A549 (cell line): ENCODE data around the gene ZNF576. TPM values are rescaled to one million over a fixed set of nuclear protein-coding genes. Genes with fewer than 3 reads are reported as not detected.

Experiments used
- ATAC-seq, 2 experiments: fragments of 200-7000 bp in 1 of 2; fragments of >200 bp in 1 of 2; cut with Nextera tagmentation in 1 of 2; cut with Tn5 transposase in 1 of 2; 3 replicates each; pipeline versions ENCODE4 v1.8.0 to v1.9.1; 2018 to 2020; ENCODE audit warnings: mild to moderate bottlenecking in 1 of 2, moderate library complexity in 1 of 2
- CTCF ChIA-PET: fragments of 300-600 bp; sonication (Branson Sonifier 250); formaldehyde crosslinking; extraction: SDS; loops from one replicate; lab custom pipeline; 2021; ENCODE audit warnings: antibody characterized with exemption, inconsistent platforms; lab: Yijun Ruan, JAX
- POLR2A ChIA-PET: fragments of 350-600 bp; formaldehyde crosslinking; extraction: SDS; loops from one replicate; lab custom pipeline; 2021; ENCODE audit warnings: antibody characterized with exemption, inconsistent platforms; lab: Yijun Ruan, JAX
- DNase-seq, 2 experiments: peaks; one replicate each; pipeline versions ENCODE4 v3.0.0 to v3.0.0-alpha.2; 2011 to 2016; ENCODE audit warnings: low read depth in 1 of 2, low spot score in 1 of 2
- FAIRE-seq: peaks from 2 replicates; lab custom pipeline; 2011; peaks lifted over from hg19 to GRCh38; lab: Jason Lieb, UNC
- H3K27ac ChIP-seq, 2 experiments: fragments of >200 bp; sonication (Bioruptor Twin); formaldehyde crosslinking; 3 replicates each; pipeline ENCODE4 v1.5.1; 2016 to 2017
- H3K4me1 ChIP-seq: fragments of >200 bp; sonication (Bioruptor Twin); formaldehyde crosslinking; 3 replicates; pipeline ENCODE4 v1.6.1; 2016
- H3K4me2 ChIP-seq: fragments of >200 bp; sonication (Bioruptor Twin); formaldehyde crosslinking; 3 replicates; pipeline ENCODE4 v1.6.1; 2016
- H3K4me3 ChIP-seq: fragments of >200 bp; sonication (Bioruptor Twin); formaldehyde crosslinking; 3 replicates; pipeline ENCODE4 v1.5.1; 2016
- H3K9me3 ChIP-seq: fragments of >200 bp; sonication (Bioruptor Twin); formaldehyde crosslinking; 3 replicates; pipeline ENCODE4 v1.6.1; 2016
- BCL3 ChIP-seq: fragments of >200 bp; sonication (Bioruptor Twin); formaldehyde crosslinking; IDR thresholded peaks from 3 replicates; pipeline ENCODE4 v1.6.1; 2016
- CBX8 ChIP-seq: fragments of 200-600 bp; sonication (generic); IDR thresholded peaks from 2 replicates; pipeline ENCODE4 v1.6.1; 2016
- CEBPB ChIP-seq, 2 experiments: fragments of >200 bp in 1 of 2; sonication (Bioruptor Twin) in 1 of 2; formaldehyde crosslinking in 1 of 2; IDR thresholded peaks; 2 replicates each; pipeline ENCODE4 v1.6.1; 2012 to 2016
- CHD4 ChIP-seq: fragments of 200-600 bp; sonication (generic); IDR thresholded peaks from 2 replicates; pipeline ENCODE4 v1.6.1; 2016; ENCODE audit warnings: antibody characterized with exemption, mild to moderate bottlenecking, borderline replicate concordance
- EHF ChIP-seq: fragments of 250-450 bp; sonication (Bioruptor Pico); IDR thresholded peaks from 2 replicates; pipeline ENCODE4 v1.5.0; 2020; ENCODE audit warnings: mild to moderate bottlenecking
- EHMT2 ChIP-seq: fragments of 200-600 bp; sonication (generic); IDR thresholded peaks from 2 replicates; pipeline ENCODE4 v1.6.1; 2016; ENCODE audit warnings: antibody characterized with exemption, low read depth, mild to moderate bottlenecking, moderate library complexity
- ESRRA ChIP-seq: fragments of 150-350 bp; IDR thresholded peaks from 2 replicates; pipeline ENCODE4 v1.6.1; 2014; ENCODE audit warnings: mild to moderate bottlenecking, low read length, borderline replicate concordance
- FOSL2 ChIP-seq, 2 experiments: fragments of 450-650 bp in 1 of 2; fragments of >200 bp in 1 of 2; sonication (Bioruptor Twin) in 1 of 2; formaldehyde crosslinking; IDR thresholded peaks; 2 replicates each; pipeline versions ENCODE4 v1.5.0 to v1.6.1; 2016 to 2020; ENCODE audit warnings: mild to moderate bottlenecking in 1 of 2, moderate library complexity in 1 of 2
- HEYL ChIP-seq: fragments of 250-450 bp; sonication (Bioruptor Pico); IDR thresholded peaks from 2 replicates; pipeline ENCODE4 v1.8.0; 2021; ENCODE audit warnings: mild to moderate bottlenecking, moderate library complexity
- HMGXB4 ChIP-seq: fragments of 250-450 bp; sonication (Bioruptor Pico); IDR thresholded peaks from 2 replicates; pipeline ENCODE4 v1.5.0; 2021; ENCODE audit warnings: mild to moderate bottlenecking, moderate library complexity, borderline replicate concordance
- HOXB13 ChIP-seq: fragments of 250-450 bp; sonication (Bioruptor Pico); IDR thresholded peaks from 2 replicates; pipeline ENCODE4 v1.5.0; 2020; ENCODE audit warnings: low read depth, mild to moderate bottlenecking, moderate library complexity
- HOXB5 ChIP-seq: fragments of 250-450 bp; sonication (Bioruptor Pico); IDR thresholded peaks from 2 replicates; pipeline ENCODE4 v1.5.0; 2020; ENCODE audit warnings: mild to moderate bottlenecking, moderate library complexity
- JUN ChIP-seq, 2 experiments: fragments of >200 bp; sonication (Bioruptor Twin); formaldehyde crosslinking; IDR thresholded peaks; 2 replicates in 1 of 2; 3 replicates in 1 of 2; pipeline ENCODE4 v1.6.1; 2016 to 2017
- KDM5A ChIP-seq: fragments of 200-600 bp; sonication (generic); IDR thresholded peaks from 2 replicates; pipeline ENCODE4 v1.6.1; 2016; ENCODE audit warnings: antibody characterized with exemption, mild to moderate bottlenecking
- MAFK ChIP-seq: fragments of 450-650 bp; IDR thresholded peaks from 2 replicates; pipeline ENCODE4 v1.6.1; 2014; ENCODE audit not compliant: partially characterized antibody
- MAZ ChIP-seq: fragments of 150-350 bp; IDR thresholded peaks from 2 replicates; pipeline ENCODE4 v1.6.1; 2014; ENCODE audit warnings: antibody characterized with exemption, low read depth, low read length, borderline replicate concordance
- MYC ChIP-seq: IDR thresholded peaks from 2 replicates; pipeline ENCODE4 v1.6.1; 2012; ENCODE audit warnings: mild to moderate bottlenecking, inconsistent platforms, low read length, improper control_type of control experiment, borderline replicate concordance
- NR3C1 ChIP-seq: fragments of >200 bp; sonication (Bioruptor Twin); formaldehyde crosslinking; IDR thresholded peaks from 3 replicates; pipeline ENCODE4 v1.6.1; 2017
- POLR2A ChIP-seq: IDR thresholded peaks from 2 replicates; pipeline ENCODE4 v1.6.1; 2012; ENCODE audit warnings: mild to moderate bottlenecking, low read length
- RAD21 ChIP-seq, 2 experiments: fragments of >200 bp in 1 of 2; sonication (Bioruptor Twin) in 1 of 2; formaldehyde crosslinking in 1 of 2; IDR thresholded peaks in 1 of 2; conservative IDR thresholded peaks in 1 of 2; 2 replicates in 1 of 2; 3 replicates in 1 of 2; pipeline ENCODE4 v1.6.1; 2012 to 2018; ENCODE audit warnings: inconsistent platforms in 1 of 2
- RCOR1 ChIP-seq: fragments of 150-350 bp; IDR thresholded peaks from 2 replicates; pipeline ENCODE4 v1.6.1; 2014; ENCODE audit warnings: antibody characterized with exemption, low read length, low read depth
- SMC3 ChIP-seq: fragments of >200 bp; sonication (Bioruptor Twin); formaldehyde crosslinking; IDR thresholded peaks from 3 replicates; pipeline ENCODE4 v1.6.1; 2018; ENCODE audit warnings: inconsistent platforms
- TFCP2L1 ChIP-seq: fragments of 250-450 bp; sonication (Bioruptor Pico); IDR thresholded peaks from 2 replicates; pipeline ENCODE4 v1.5.0; 2021; ENCODE audit warnings: mild to moderate bottlenecking
- ZC3H11A ChIP-seq: fragments of 450-650 bp; IDR thresholded peaks from 2 replicates; pipeline ENCODE4 v1.6.1; 2014; ENCODE audit warnings: antibody characterized with exemption, mild to moderate bottlenecking
- ZFP36 ChIP-seq: fragments of 450-650 bp; IDR thresholded peaks from 2 replicates; pipeline ENCODE4 v1.6.1; 2014; ENCODE audit warnings: borderline replicate concordance; ENCODE audit not compliant: partially characterized antibody
- WGBS: methylation state at CpG from one replicate; pipeline ENCODE4 v1.1.6; 2017; ENCODE audit errors: missing lambda C conversion rate; 5-methylcytosine and 5-hydroxymethylcytosine counted together
- polyA plus RNA-seq, 4 experiments: library from polyadenylated mRNA; depleted of rRNA in 3 of 4; stranded (reverse); fragments of >200 nt; fragmentation: RNase III in 1 of 4; extraction: RNeasy Plus Mini Kit Qiagen cat#74134 plus additional on column Dnase treatment in 1 of 4; gene quantifications; 2 replicates in 3 of 4; 3 replicates in 1 of 4; pipeline ENCODE4 v1.2.3, GENCODE V29; 2011 to 2017
- TF ChIP-seq, protein P1 (sequence below): fragments of 450-650 bp; IDR thresholded peaks from 2 replicates; pipeline ENCODE4 v1.6.1; 2014; ENCODE audit warnings: antibody characterized with exemption
- TF ChIP-seq, protein P2 (sequence below): fragments of 200-600 bp; sonication (generic); IDR thresholded peaks from 2 replicates; pipeline ENCODE4 v1.6.1; 2016; ENCODE audit warnings: antibody characterized with exemption, mild to moderate bottlenecking, moderate library complexity
- TF ChIP-seq, protein P3 (sequence below): fragments of 150-350 bp; IDR thresholded peaks from 2 replicates; pipeline ENCODE4 v1.6.1; 2014; ENCODE audit warnings: low read depth, mild to moderate bottlenecking, low read length

Gene ZNF576
- polyA plus RNA-seq, 2 of the 4 experiments (the other 2 are of a cell fraction): 10.6 to 16.5 TPM

DNA sequence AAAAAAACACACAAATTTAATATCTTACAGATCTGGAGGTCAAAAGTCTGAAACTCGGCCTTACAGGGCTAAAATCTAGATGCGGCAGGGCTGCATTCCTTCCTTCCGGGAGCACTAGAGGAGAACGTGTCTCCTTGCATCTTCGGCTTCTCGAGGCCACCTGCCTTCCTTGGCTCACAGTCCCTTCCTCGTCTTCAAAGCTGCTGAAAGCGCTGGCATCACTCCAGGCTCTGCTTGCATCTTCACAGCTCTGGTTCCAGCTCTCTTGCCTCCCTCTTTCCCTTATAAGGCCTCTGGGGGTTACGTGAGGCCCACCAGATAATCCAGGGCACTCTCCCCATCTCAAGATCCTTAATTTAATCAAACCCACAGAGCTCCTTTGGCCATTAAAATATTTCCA is 31.6 kb upstream of the ZNF576 start:
- peaks cover 9% of the 10 kb centered on the region; the same call in 1 of the 3 replicates for H3K4me1 ChIP-seq
- FAIRE-seq (no peak), DNase-seq (no peak), ATAC-seq (no peak)
- H3K4me3 ChIP-seq: no peak overlapping the region
- ChIA-PET CTCF (interaction anchor here (1.2 to 10.2 kb wide), 6 partner anchors 10 to 118 kb away, joined by 4 to 69 read pairs (median 5); partner anchors contain the start of genes IRGQ, XRCC1 and ZNF576), POLR2A (no interaction called here)
- no peaks in the 10 kb centered on the region for H3K9me3 ChIP-seq
- no peak overlapping the region for H3K27ac ChIP-seq
- H3K4me2 ChIP-seq: no peak overlapping the region
- TF ChIP-seq MAFK (no peak), CBX8 (no peak), HMGXB4 (CRISPR knock-in tag) (no peak), SMC3 (no peak), NR3C1 (no peak), EHMT2 (no peak), MAZ (no peak), TFCP2L1 (no peak), MYC (no peak), CEBPB (IDR thresholded peaks at IDR 0.05) (no peak), HEYL (CRISPR knock-in tag) (no peak), CHD4 (no peak)
- TF ChIP-seq, protein P1, sequence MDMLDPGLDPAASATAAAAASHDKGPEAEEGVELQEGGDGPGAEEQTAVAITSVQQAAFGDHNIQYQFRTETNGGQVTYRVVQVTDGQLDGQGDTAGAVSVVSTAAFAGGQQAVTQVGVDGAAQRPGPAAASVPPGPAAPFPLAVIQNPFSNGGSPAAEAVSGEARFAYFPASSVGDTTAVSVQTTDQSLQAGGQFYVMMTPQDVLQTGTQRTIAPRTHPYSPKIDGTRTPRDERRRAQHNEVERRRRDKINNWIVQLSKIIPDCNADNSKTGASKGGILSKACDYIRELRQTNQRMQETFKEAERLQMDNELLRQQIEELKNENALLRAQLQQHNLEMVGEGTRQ: no peak
- TF ChIP-seq, protein P2, sequence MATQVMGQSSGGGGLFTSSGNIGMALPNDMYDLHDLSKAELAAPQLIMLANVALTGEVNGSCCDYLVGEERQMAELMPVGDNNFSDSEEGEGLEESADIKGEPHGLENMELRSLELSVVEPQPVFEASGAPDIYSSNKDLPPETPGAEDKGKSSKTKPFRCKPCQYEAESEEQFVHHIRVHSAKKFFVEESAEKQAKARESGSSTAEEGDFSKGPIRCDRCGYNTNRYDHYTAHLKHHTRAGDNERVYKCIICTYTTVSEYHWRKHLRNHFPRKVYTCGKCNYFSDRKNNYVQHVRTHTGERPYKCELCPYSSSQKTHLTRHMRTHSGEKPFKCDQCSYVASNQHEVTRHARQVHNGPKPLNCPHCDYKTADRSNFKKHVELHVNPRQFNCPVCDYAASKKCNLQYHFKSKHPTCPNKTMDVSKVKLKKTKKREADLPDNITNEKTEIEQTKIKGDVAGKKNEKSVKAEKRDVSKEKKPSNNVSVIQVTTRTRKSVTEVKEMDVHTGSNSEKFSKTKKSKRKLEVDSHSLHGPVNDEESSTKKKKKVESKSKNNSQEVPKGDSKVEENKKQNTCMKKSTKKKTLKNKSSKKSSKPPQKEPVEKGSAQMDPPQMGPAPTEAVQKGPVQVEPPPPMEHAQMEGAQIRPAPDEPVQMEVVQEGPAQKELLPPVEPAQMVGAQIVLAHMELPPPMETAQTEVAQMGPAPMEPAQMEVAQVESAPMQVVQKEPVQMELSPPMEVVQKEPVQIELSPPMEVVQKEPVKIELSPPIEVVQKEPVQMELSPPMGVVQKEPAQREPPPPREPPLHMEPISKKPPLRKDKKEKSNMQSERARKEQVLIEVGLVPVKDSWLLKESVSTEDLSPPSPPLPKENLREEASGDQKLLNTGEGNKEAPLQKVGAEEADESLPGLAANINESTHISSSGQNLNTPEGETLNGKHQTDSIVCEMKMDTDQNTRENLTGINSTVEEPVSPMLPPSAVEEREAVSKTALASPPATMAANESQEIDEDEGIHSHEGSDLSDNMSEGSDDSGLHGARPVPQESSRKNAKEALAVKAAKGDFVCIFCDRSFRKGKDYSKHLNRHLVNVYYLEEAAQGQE: no peak
- WGBS: 93% methylated on average over 9 of the region's 9 CpGs

DNA sequence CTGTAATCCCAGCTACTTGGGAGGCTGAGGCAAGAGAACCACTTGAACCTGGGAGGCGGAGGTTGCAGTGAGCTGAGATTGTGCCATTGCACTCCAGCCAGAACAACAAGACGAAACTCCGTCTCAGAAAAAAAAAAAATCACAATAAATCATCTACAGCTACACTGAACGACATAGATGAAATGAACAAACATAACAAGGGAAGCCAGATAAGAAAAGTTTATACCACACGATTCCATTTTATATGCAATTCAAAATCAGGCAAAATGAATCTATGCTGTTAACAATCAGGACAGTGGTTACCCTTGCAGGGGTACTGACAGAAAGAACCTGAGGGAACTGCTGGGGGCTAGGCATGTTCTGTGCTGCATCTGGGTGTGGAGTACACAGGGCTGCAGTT is 26.7 kb upstream of the ZNF576 start:
- ATAC-seq: no peak
- CTCF ChIA-PET: interaction anchor here (0.6 to 10.2 kb wide), 6 partner anchors 14 to 266 kb away, joined by 3 to 69 read pairs (median 3); no protein-coding TSS in a partner anchor

More for the DNA sequence above, 26.7 kb upstream of the ZNF576 start:
- DNase-seq (no peak), FAIRE-seq (no peak)
- no peak for TF ChIP-seq ZFP36
- TF ChIP-seq BCL3: no peak
- no peak for TF ChIP-seq NR3C1
- no peak for TF ChIP-seq POLR2A
- TF ChIP-seq HOXB13 (CRISPR knock-in tag): no peak
- no peak for TF ChIP-seq EHMT2
- TF ChIP-seq HMGXB4 (CRISPR knock-in tag): no peak
- TF ChIP-seq ZC3H11A: no peak
- TF ChIP-seq, protein P3, sequence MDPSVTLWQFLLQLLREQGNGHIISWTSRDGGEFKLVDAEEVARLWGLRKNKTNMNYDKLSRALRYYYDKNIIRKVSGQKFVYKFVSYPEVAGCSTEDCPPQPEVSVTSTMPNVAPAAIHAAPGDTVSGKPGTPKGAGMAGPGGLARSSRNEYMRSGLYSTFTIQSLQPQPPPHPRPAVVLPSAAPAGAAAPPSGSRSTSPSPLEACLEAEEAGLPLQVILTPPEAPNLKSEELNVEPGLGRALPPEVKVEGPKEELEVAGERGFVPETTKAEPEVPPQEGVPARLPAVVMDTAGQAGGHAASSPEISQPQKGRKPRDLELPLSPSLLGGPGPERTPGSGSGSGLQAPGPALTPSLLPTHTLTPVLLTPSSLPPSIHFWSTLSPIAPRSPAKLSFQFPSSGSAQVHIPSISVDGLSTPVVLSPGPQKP: no peak
- TF ChIP-seq HOXB5 (CRISPR knock-in tag): no peak
- TF ChIP-seq KDM5A: no peak
- no peak for TF ChIP-seq JUN (IDR thresholded peaks at IDR 0.05)
- no peak for TF ChIP-seq EHF (CRISPR knock-in tag)
- no peak for TF ChIP-seq RAD21 (conservative IDR thresholded peaks at IDR 0.05 in 1 of 2, IDR thresholded peaks at IDR 0.05 in 1 of 2)
- TF ChIP-seq FOSL2 (IDR thresholded peaks at IDR 0.05): no peak
- no peak for TF ChIP-seq FOSL2 (CRISPR knock-in tag; IDR thresholded peaks at IDR 0.05)
- TF ChIP-seq ESRRA: no peak
- no peak for TF ChIP-seq RCOR1
- peaks cover 5% of the 10 kb centered on the region; the same call in 1 of the 3 replicates for H3K4me1 ChIP-seq
- no peak overlapping the region for H3K27ac ChIP-seq
- H3K9me3 ChIP-seq: no peaks in the 10 kb centered on the region
- H3K4me3 ChIP-seq: no peak overlapping the region
- WGBS: 91% methylated on average over 5 of the region's 5 CpGs
- H3K4me2 ChIP-seq: no peak overlapping the region
- POLR2A ChIA-PET: no interaction called here
